Stimulated activated CD4-positive, alpha-beta T cell treated with anti-CD3 and anti-CD28 coated beads, Interleukin-12 subunit alpha, Interleukin-12 subunit beta, amount 100 ng/mL, for 48 hours (primary cell): ENCODE measurements around the gene TBC1D9.

Experiments
- DNase-seq, 3 donors: peaks; one replicate each; pipeline ENCODE4 v3.0.0-alpha.2; 2020; ENCODE audit warnings: low read depth in 2 of 3, low spot score in 1 of 3

TBC1D9 gene

GRCh38 chr4:140695483-140695882 is 60.7 kb downstream of the TBC1D9 start:
- no peak for DNase-seq

- no peak for DNase-seq
Observed at GRCh38 chr4:140693562-140693961, 62.6 kb downstream of the TBC1D9 start.

GRCh38 chr4:140691369-140691768 is 64.8 kb downstream of the TBC1D9 start:
- no peak for DNase-seq

- no peak for DNase-seq
Observed at GRCh38 chr4:140690093-140690492, 66.1 kb downstream of the TBC1D9 start.

GRCh38 chr4:140689623-140690022 is 66.6 kb downstream of the TBC1D9 start:
- DNase-seq: no peak

- no peak for DNase-seq
Observed at GRCh38 chr4:140688711-140689598, 67.2 kb downstream of the TBC1D9 start.

GRCh38 chr4:140686796-140687195 is 69.4 kb downstream of the TBC1D9 start:
- DNase-seq: no peak

- no peak for DNase-seq
Observed at GRCh38 chr4:140684314-140684713, 71.9 kb downstream of the TBC1D9 start.

GRCh38 chr4:140681201-140681600 is 75.0 kb downstream of the TBC1D9 start:
- no peak for DNase-seq

GRCh38 chr4:140680686-140681085 is 75.5 kb downstream of the TBC1D9 start:
- DNase-seq: no peak

- no peak for DNase-seq
Observed at GRCh38 chr4:140679576-140679975, 76.6 kb downstream of the TBC1D9 start.

- no peak for DNase-seq
Observed at GRCh38 chr4:140675599-140676231, 80.5 kb downstream of the TBC1D9 start.

- no peak for DNase-seq
Observed at GRCh38 chr4:140673729-140674128, 82.5 kb downstream of the TBC1D9 start.

- no peak for DNase-seq
Observed at GRCh38 chr4:140672416-140672815, 83.8 kb downstream of the TBC1D9 start.

- no peak for DNase-seq
Observed at GRCh38 chr4:140668111-140668510, 88.1 kb downstream of the TBC1D9 start.

GRCh38 chr4:140666889-140667614 is 89.1 kb downstream of the TBC1D9 start:
- DNase-seq: no peak

GRCh38 chr4:140662082-140662869 is 93.9 kb downstream of the TBC1D9 start:
- DNase-seq: no peak

- no peak for DNase-seq
Observed at GRCh38 chr4:140661550-140661949, 94.6 kb downstream of the TBC1D9 start.

- no peak for DNase-seq
Observed at GRCh38 chr4:140659943-140660700, 96.1 kb downstream of the TBC1D9 start.

- DNase-seq: no peak
Observed at GRCh38 chr4:140654495-140654814, 101.7 kb downstream of the TBC1D9 start.
